Measurements from ENCODE around the gene EXOC6B.

EXOC6B gene

DNA sequence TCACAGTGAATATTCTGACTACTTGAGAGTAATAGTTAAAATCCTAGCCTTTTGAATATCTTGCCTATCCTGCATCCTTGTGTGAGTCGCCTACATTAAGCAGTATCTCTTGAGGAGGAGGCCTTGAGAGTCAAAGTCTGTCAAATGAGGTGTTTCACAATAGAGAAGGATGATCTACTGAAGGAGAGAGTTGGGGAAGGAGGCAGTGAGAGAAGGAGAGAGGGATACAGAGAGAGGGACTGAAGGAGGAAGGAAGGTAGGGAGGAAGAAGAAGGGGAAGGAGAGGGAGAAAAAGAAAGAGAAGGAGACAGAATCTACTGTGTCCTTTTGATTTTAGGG is 554.6 kb downstream of the EXOC6B start:
- no peak for ATAC-seq
- no peak for TF ChIP-seq ZNF70 (CRISPR knock-in tag; IDR thresholded peaks at IDR 0.05)
- no peak for TF ChIP-seq ZC3H10 (CRISPR knock-in tag; IDR thresholded peaks at IDR 0.05)
- no peak for TF ChIP-seq ESRRG (CRISPR knock-in tag; IDR thresholded peaks at IDR 0.05)
- no peak for TF ChIP-seq ZNF565 (CRISPR knock-in tag; conservative IDR thresholded peaks at IDR 0.05; ENCODE audit: low read depth)
- TF ChIP-seq ISL1 (CRISPR knock-in tag; IDR thresholded peaks at IDR 0.05) = no peak
- TF ChIP-seq, protein P1, sequence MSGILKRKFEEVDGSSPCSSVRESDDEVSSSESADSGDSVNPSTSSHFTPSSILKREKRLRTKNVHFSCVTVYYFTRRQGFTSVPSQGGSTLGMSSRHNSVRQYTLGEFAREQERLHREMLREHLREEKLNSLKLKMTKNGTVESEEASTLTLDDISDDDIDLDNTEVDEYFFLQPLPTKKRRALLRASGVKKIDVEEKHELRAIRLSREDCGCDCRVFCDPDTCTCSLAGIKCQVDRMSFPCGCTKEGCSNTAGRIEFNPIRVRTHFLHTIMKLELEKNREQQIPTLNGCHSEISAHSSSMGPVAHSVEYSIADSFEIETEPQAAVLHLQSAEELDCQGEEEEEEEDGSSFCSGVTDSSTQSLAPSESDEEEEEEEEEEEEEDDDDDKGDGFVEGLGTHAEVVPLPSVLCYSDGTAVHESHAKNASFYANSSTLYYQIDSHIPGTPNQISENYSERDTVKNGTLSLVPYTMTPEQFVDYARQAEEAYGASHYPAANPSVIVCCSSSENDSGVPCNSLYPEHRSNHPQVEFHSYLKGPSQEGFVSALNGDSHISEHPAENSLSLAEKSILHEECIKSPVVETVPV (CRISPR knock-in tag; IDR thresholded peaks at IDR 0.05) = no peak
- TF ChIP-seq, protein P2, sequence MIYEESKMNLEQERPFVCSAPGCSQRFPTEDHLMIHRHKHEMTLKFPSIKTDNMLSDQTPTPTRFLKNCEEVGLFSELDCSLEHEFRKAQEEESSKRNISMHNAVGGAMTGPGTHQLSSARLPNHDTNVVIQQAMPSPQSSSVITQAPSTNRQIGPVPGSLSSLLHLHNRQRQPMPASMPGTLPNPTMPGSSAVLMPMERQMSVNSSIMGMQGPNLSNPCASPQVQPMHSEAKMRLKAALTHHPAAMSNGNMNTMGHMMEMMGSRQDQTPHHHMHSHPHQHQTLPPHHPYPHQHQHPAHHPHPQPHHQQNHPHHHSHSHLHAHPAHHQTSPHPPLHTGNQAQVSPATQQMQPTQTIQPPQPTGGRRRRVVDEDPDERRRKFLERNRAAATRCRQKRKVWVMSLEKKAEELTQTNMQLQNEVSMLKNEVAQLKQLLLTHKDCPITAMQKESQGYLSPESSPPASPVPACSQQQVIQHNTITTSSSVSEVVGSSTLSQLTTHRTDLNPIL (CRISPR knock-in tag; IDR thresholded peaks at IDR 0.05; ENCODE audit: low read depth) = no peak
- TF ChIP-seq, protein P3, sequence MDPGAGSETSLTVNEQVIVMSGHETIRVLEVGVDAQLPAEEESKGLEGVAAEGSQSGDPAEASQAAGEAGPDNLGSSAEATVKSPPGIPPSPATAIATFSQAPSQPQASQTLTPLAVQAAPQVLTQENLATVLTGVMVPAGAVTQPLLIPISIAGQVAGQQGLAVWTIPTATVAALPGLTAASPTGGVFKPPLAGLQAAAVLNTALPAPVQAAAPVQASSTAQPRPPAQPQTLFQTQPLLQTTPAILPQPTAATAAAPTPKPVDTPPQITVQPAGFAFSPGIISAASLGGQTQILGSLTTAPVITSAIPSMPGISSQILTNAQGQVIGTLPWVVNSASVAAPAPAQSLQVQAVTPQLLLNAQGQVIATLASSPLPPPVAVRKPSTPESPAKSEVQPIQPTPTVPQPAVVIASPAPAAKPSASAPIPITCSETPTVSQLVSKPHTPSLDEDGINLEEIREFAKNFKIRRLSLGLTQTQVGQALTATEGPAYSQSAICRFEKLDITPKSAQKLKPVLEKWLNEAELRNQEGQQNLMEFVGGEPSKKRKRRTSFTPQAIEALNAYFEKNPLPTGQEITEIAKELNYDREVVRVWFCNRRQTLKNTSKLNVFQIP (CRISPR knock-in tag; IDR thresholded peaks at IDR 0.05; ENCODE audit: borderline replicate concordance, low read depth) = no peak
- no peak for TF ChIP-seq BACH2 (CRISPR knock-in tag; IDR thresholded peaks at IDR 0.05; ENCODE audit: borderline replicate concordance)
- no peak; the same call in 1 of the 2 replicates for TF ChIP-seq GLIS3 (CRISPR knock-in tag; IDR thresholded peaks at IDR 0.05)
- TF ChIP-seq OSR1 (CRISPR knock-in tag; IDR thresholded peaks at IDR 0.05) = no peak
- TF ChIP-seq, protein P4, sequence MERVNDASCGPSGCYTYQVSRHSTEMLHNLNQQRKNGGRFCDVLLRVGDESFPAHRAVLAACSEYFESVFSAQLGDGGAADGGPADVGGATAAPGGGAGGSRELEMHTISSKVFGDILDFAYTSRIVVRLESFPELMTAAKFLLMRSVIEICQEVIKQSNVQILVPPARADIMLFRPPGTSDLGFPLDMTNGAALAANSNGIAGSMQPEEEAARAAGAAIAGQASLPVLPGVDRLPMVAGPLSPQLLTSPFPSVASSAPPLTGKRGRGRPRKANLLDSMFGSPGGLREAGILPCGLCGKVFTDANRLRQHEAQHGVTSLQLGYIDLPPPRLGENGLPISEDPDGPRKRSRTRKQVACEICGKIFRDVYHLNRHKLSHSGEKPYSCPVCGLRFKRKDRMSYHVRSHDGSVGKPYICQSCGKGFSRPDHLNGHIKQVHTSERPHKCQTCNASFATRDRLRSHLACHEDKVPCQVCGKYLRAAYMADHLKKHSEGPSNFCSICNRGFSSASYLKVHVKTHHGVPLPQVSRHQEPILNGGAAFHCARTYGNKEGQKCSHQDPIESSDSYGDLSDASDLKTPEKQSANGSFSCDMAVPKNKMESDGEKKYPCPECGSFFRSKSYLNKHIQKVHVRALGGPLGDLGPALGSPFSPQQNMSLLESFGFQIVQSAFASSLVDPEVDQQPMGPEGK (CRISPR knock-in tag; IDR thresholded peaks at IDR 0.05; ENCODE audit: borderline replicate concordance) = no peak

DNA sequence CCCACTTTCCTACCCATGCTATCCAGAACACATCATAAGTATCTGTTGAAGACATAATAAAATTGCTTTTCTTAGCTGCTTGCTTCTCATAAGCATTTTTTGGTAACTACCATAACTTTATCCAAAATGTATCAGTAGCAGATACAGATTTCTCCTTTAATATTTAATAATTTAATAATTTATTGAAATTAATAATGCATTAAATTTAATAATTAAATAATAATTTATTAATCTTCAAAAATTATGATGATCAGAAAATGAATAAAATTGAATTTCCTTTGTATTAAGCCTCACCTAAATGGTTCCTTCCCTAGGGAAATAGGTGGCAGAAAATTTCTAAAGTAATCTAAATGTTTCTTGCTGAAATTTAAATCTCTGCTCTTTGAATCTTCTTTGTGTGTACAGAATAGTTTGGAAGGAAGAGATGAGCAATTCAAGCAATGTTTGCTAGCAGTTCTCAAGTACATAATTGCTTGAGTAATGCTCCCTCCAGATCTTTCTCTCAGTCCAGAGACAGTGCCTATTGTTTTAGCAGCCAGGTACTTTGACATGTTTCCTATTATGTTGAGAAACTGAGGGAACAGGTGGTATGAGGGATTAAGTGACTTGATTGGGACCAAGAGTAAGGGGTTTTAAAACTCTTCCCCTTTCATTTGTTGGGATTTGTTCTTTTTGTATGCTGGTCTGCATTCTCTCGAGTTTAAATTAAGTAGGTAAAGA is 555.1 kb downstream of the EXOC6B start:
- ATAC-seq = no peak
- TF ChIP-seq BACH2 (CRISPR knock-in tag; IDR thresholded peaks at IDR 0.05; ENCODE audit: borderline replicate concordance) = no peak
- TF ChIP-seq, protein P4 (CRISPR knock-in tag; IDR thresholded peaks at IDR 0.05; ENCODE audit: borderline replicate concordance) = no peak
- TF ChIP-seq ZNF70 (CRISPR knock-in tag; IDR thresholded peaks at IDR 0.05) = no peak
- no peak for TF ChIP-seq ARNTL (CRISPR knock-in tag; IDR thresholded peaks at IDR 0.05; ENCODE audit: borderline replicate concordance, low read depth)
- no peak for TF ChIP-seq ZFP30 (CRISPR knock-in tag; IDR thresholded peaks at IDR 0.05)
- no peak for TF ChIP-seq ZNF8 (CRISPR knock-in tag; IDR thresholded peaks at IDR 0.05)
- peak; percentile 78; the same call in 1 of the 2 replicates for TF ChIP-seq ZFP3 (CRISPR knock-in tag; IDR thresholded peaks at IDR 0.05)
- TF ChIP-seq TOX (CRISPR knock-in tag; IDR thresholded peaks at IDR 0.05; ENCODE audit: borderline replicate concordance) = no peak
- TF ChIP-seq, protein P3 (CRISPR knock-in tag; IDR thresholded peaks at IDR 0.05; ENCODE audit: borderline replicate concordance, low read depth) = 0 out of 2 replicates have a peak, but pooled peaks have one; percentile 27
- no peak for TF ChIP-seq ZNF565 (CRISPR knock-in tag; conservative IDR thresholded peaks at IDR 0.05; ENCODE audit: low read depth)
- TF ChIP-seq GLIS3 (CRISPR knock-in tag; IDR thresholded peaks at IDR 0.05) = peak; percentile 84; the same call in 1 of the 2 replicates
- no peak for TF ChIP-seq ESRRG (CRISPR knock-in tag; IDR thresholded peaks at IDR 0.05)
- TF ChIP-seq, protein P2 (CRISPR knock-in tag; IDR thresholded peaks at IDR 0.05; ENCODE audit: low read depth) = no peak
- no peak for TF ChIP-seq ZC3H10 (CRISPR knock-in tag; IDR thresholded peaks at IDR 0.05)
- TF ChIP-seq PPARA (CRISPR knock-in tag; IDR thresholded peaks at IDR 0.05; ENCODE audit: borderline replicate concordance) = no peak
- peak; percentile 96 for TF ChIP-seq SNAI2 (CRISPR knock-in tag; IDR thresholded peaks at IDR 0.05)
- TF ChIP-seq, protein P5, sequence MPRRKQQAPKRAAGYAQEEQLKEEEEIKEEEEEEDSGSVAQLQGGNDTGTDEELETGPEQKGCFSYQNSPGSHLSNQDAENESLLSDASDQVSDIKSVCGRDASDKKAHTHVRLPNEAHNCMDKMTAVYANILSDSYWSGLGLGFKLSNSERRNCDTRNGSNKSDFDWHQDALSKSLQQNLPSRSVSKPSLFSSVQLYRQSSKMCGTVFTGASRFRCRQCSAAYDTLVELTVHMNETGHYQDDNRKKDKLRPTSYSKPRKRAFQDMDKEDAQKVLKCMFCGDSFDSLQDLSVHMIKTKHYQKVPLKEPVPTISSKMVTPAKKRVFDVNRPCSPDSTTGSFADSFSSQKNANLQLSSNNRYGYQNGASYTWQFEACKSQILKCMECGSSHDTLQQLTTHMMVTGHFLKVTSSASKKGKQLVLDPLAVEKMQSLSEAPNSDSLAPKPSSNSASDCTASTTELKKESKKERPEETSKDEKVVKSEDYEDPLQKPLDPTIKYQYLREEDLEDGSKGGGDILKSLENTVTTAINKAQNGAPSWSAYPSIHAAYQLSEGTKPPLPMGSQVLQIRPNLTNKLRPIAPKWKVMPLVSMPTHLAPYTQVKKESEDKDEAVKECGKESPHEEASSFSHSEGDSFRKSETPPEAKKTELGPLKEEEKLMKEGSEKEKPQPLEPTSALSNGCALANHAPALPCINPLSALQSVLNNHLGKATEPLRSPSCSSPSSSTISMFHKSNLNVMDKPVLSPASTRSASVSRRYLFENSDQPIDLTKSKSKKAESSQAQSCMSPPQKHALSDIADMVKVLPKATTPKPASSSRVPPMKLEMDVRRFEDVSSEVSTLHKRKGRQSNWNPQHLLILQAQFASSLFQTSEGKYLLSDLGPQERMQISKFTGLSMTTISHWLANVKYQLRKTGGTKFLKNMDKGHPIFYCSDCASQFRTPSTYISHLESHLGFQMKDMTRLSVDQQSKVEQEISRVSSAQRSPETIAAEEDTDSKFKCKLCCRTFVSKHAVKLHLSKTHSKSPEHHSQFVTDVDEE (CRISPR knock-in tag; IDR thresholded peaks at IDR 0.05) = no peak
- no peak for TF ChIP-seq TCF4 (CRISPR knock-in tag; IDR thresholded peaks at IDR 0.05; ENCODE audit: borderline replicate concordance)
- 0 out of 2 replicates have a peak, but pooled peaks have one; percentile 23 for TF ChIP-seq CSDC2 (CRISPR knock-in tag; IDR thresholded peaks at IDR 0.05)
- no peak for TF ChIP-seq OSR1 (CRISPR knock-in tag; IDR thresholded peaks at IDR 0.05)

Data from SK-N-SH treated with all-trans-retinoic acid at 6 μM for 48 hours (cell line).